NK-92 (cell line): ENCODE data around the gene NR2F1-AS1.
"Not testable (repeated sequence)": the region's sequence is repeated elsewhere in the genome, so short reads cannot be mapped to it uniquely, and the experiment has no call there.

Source experiments
- DNase-seq: peaks from one replicate; lab custom pipeline; 2025; ENCODE audit not compliant: unreplicated experiment; lab: John Stamatoyannopoulos, UW

NR2F1-AS1 gene

GRCh38 chr5:93395010-93395409 lies 186.0 kb downstream of the NR2F1-AS1 start:
- no peak for DNase-seq

- no peak for DNase-seq
These were observed 186.7 kb downstream of the NR2F1-AS1 start for GRCh38 chr5:93394301-93394700.

GRCh38 chr5:93391169-93391568 lies 189.8 kb downstream of the NR2F1-AS1 start:
- DNase-seq, result not testable (repeated sequence)

- no peak for DNase-seq
These were observed 195.4 kb downstream of the NR2F1-AS1 start for GRCh38 chr5:93385655-93386054.

- DNase-seq, result no peak
These were observed 196.0 kb downstream of the NR2F1-AS1 start for GRCh38 chr5:93384995-93385394.

- DNase-seq, result no peak
These were observed 197.0 kb downstream of the NR2F1-AS1 start for GRCh38 chr5:93384026-93384425.

GRCh38 chr5:93382188-93382825 lies 198.7 kb downstream of the NR2F1-AS1 start:
- no peak for DNase-seq

GRCh38 chr5:93381057-93381456 lies 200.0 kb downstream of the NR2F1-AS1 start:
- DNase-seq, result no peak

- no peak for DNase-seq
These were observed 202.9 kb downstream of the NR2F1-AS1 start for GRCh38 chr5:93378073-93378472.

- DNase-seq, result no peak
These were observed 209.1 kb downstream of the NR2F1-AS1 start for GRCh38 chr5:93371893-93372292.

- DNase-seq, result no peak
These were observed 216.6 kb downstream of the NR2F1-AS1 start for GRCh38 chr5:93364378-93364777.

- DNase-seq, result no peak
These were observed 220.5 kb downstream of the NR2F1-AS1 start for GRCh38 chr5:93360436-93361088.

- no peak for DNase-seq
These were observed 221.1 kb downstream of the NR2F1-AS1 start for GRCh38 chr5:93359960-93360305.
